ENCODE results near the gene CYP39A1. TPM values are rescaled to one million over a fixed set of nuclear protein-coding genes. Genes with fewer than 3 reads are reported as not detected.

Gene CYP39A1
- total RNA-seq, 1 experiment from 2014 or later = 0.54 TPM

DNA sequence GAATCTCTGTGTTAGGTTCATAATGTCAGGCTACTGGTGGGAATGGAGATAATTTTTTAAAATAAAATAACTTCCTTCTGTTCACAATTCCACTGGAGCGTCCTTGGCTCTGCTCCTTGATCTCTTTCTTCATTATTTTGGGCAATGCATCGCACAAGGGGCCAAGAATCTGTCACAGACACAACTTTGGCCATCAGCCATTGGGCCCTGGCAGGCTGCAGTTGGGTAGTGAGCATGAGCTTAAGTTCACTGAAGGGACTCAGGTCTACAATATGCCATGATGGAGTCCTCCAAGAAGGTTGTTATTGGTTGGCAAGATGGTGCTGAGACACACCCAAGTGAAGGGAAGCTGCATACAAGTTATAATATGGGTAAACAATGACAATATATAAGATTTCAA is 40.0 kb downstream of the CYP39A1 start:
- Histone ChIP-seq H3K9me3 (ENCODE audit: control insufficient read depth in 1 of 2, insufficient read depth in 1 of 2, low read depth in 1 of 2, low read length in 2 of 2) (no peaks in the 10 kb centered on the region), H3K9ac (ENCODE audit: low read length) (no peak overlapping the region), H3K9me2 (ENCODE audit: insufficient read depth) (no peaks in the 10 kb centered on the region), H3K27ac (ENCODE audit: low read depth, low read length) (no peak overlapping the region), H4K20me1 (ENCODE audit: insufficient read depth) (no peaks in the 10 kb centered on the region), H3K27me3 (ENCODE audit: insufficient read depth, low read length) (no peaks in the 10 kb centered on the region), H2AFZ (ENCODE audit: low read depth, low read length, poor library complexity, severe bottlenecking) (no peak overlapping the region), H3K79me2 (ENCODE audit: insufficient read depth, low read length) (no peaks in the 10 kb centered on the region), H3K4me3 (replicated peaks in 1 of 2; ENCODE audit: low read depth in 1 of 2, low read length in 2 of 2) (no peak overlapping the region), H3K4me1 (ENCODE audit: control insufficient read depth in 1 of 2, insufficient read depth in 2 of 2, low read length in 2 of 2) (no peaks in the 10 kb centered on the region), H3K36me3 (ENCODE audit: control insufficient read depth in 1 of 2, insufficient read depth in 2 of 2, low read length in 2 of 2) (no peaks in the 10 kb centered on the region), H3K4me2 (ENCODE audit: low read length) (no peak overlapping the region)
- ChIA-PET CTCF (no interaction called here), RAD21 (ENCODE audit: low non-redundant PET in 1 of 2, low total read pairs in 2 of 2, uncharacterized antibody in 2 of 2, unreplicated experiment in 2 of 2) (no interaction called here), POLR2A (no interaction called here)
- ATAC-seq (no peak), DNase-seq (ENCODE audit: low read depth, low spot score) (no peak)
- BruUV-seq (replicated peaks) = no TSS peak
- no peak for TF ChIP-seq EZH2 (IDR thresholded peaks at IDR 0.05)
- TF ChIP-seq, protein P1, sequence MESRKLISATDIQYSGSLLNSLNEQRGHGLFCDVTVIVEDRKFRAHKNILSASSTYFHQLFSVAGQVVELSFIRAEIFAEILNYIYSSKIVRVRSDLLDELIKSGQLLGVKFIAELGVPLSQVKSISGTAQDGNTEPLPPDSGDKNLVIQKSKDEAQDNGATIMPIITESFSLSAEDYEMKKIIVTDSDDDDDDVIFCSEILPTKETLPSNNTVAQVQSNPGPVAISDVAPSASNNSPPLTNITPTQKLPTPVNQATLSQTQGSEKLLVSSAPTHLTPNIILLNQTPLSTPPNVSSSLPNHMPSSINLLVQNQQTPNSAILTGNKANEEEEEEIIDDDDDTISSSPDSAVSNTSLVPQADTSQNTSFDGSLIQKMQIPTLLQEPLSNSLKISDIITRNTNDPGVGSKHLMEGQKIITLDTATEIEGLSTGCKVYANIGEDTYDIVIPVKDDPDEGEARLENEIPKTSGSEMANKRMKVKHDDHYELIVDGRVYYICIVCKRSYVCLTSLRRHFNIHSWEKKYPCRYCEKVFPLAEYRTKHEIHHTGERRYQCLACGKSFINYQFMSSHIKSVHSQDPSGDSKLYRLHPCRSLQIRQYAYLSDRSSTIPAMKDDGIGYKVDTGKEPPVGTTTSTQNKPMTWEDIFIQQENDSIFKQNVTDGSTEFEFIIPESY (IDR thresholded peaks at IDR 0.05; ENCODE audit: extremely low read depth, insufficient replicate concordance, low read length) = no peak
- TF ChIP-seq SRF (IDR thresholded peaks at IDR 0.05; ENCODE audit: low read depth) = no peak
- TF ChIP-seq SP1 (IDR thresholded peaks at IDR 0.05; ENCODE audit: low read depth) = no peak
- TF ChIP-seq TCF7L2 (IDR thresholded peaks at IDR 0.05; ENCODE audit: borderline replicate concordance, extremely low read depth, insufficient read depth, insufficient read length) = no peak
- no peak for TF ChIP-seq ELF1 (IDR thresholded peaks at IDR 0.05; ENCODE audit: borderline replicate concordance, low read depth)
- TF ChIP-seq, protein P2, sequence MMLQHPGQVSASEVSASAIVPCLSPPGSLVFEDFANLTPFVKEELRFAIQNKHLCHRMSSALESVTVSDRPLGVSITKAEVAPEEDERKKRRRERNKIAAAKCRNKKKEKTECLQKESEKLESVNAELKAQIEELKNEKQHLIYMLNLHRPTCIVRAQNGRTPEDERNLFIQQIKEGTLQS (IDR thresholded peaks at IDR 0.05) = no peak
- no peak for TF ChIP-seq CBX3 (IDR thresholded peaks at IDR 0.05; ENCODE audit: low read depth)
- no peak for TF ChIP-seq EZH2phosphoT487 (IDR thresholded peaks at IDR 0.05; ENCODE audit: borderline replicate concordance)
- TF ChIP-seq, protein P3, sequence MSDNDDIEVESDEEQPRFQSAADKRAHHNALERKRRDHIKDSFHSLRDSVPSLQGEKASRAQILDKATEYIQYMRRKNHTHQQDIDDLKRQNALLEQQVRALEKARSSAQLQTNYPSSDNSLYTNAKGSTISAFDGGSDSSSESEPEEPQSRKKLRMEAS (IDR thresholded peaks at IDR 0.05) = no peak
- TF ChIP-seq JUND (IDR thresholded peaks at IDR 0.05) = no peak
- no peak for TF ChIP-seq CEBPB (IDR thresholded peaks at IDR 0.05; ENCODE audit: low read depth)
- TF ChIP-seq, protein P4, sequence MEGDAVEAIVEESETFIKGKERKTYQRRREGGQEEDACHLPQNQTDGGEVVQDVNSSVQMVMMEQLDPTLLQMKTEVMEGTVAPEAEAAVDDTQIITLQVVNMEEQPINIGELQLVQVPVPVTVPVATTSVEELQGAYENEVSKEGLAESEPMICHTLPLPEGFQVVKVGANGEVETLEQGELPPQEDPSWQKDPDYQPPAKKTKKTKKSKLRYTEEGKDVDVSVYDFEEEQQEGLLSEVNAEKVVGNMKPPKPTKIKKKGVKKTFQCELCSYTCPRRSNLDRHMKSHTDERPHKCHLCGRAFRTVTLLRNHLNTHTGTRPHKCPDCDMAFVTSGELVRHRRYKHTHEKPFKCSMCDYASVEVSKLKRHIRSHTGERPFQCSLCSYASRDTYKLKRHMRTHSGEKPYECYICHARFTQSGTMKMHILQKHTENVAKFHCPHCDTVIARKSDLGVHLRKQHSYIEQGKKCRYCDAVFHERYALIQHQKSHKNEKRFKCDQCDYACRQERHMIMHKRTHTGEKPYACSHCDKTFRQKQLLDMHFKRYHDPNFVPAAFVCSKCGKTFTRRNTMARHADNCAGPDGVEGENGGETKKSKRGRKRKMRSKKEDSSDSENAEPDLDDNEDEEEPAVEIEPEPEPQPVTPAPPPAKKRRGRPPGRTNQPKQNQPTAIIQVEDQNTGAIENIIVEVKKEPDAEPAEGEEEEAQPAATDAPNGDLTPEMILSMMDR (IDR thresholded peaks at IDR 0.05 in 2 of 3, conservative IDR thresholded peaks at IDR 0.05 in 1 of 3; ENCODE audit: borderline replicate concordance in 1 of 3, insufficient read depth in 1 of 3, low read depth in 2 of 3, low read length in 2 of 3) = no peak
- TF ChIP-seq ZFX (IDR thresholded peaks at IDR 0.05) = no peak
- TF ChIP-seq SIN3A (IDR thresholded peaks at IDR 0.05; ENCODE audit: low read depth) = no peak
- TF ChIP-seq, protein P5, sequence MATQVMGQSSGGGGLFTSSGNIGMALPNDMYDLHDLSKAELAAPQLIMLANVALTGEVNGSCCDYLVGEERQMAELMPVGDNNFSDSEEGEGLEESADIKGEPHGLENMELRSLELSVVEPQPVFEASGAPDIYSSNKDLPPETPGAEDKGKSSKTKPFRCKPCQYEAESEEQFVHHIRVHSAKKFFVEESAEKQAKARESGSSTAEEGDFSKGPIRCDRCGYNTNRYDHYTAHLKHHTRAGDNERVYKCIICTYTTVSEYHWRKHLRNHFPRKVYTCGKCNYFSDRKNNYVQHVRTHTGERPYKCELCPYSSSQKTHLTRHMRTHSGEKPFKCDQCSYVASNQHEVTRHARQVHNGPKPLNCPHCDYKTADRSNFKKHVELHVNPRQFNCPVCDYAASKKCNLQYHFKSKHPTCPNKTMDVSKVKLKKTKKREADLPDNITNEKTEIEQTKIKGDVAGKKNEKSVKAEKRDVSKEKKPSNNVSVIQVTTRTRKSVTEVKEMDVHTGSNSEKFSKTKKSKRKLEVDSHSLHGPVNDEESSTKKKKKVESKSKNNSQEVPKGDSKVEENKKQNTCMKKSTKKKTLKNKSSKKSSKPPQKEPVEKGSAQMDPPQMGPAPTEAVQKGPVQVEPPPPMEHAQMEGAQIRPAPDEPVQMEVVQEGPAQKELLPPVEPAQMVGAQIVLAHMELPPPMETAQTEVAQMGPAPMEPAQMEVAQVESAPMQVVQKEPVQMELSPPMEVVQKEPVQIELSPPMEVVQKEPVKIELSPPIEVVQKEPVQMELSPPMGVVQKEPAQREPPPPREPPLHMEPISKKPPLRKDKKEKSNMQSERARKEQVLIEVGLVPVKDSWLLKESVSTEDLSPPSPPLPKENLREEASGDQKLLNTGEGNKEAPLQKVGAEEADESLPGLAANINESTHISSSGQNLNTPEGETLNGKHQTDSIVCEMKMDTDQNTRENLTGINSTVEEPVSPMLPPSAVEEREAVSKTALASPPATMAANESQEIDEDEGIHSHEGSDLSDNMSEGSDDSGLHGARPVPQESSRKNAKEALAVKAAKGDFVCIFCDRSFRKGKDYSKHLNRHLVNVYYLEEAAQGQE (IDR thresholded peaks at IDR 0.05; ENCODE audit: low read depth) = no peak
- no peak for TF ChIP-seq POLR2AphosphoS5 (IDR thresholded peaks at IDR 0.05; ENCODE audit: low read depth, low read length)
- no peak for TF ChIP-seq ZNF274 (IDR thresholded peaks at IDR 0.05; ENCODE audit: low read depth, low read length)
- intact Hi-C loops (cut with micrococcal nuclease) = no loop called here
